Measurements from ENCODE around the gene FIBCD1.

- TF ChIP-seq CTCF (IDR thresholded peaks at IDR 0.05) (no peak), POLR2A (IDR thresholded peaks at IDR 0.05) (no peak), POLR2AphosphoS5 (IDR thresholded peaks at IDR 0.05) (no peak), EP300 (IDR thresholded peaks at IDR 0.05) (no peak)
Measured at GRCh38 chr9:130933114-130934046, 5.7 kb downstream of the FIBCD1 start.
